Calu3 (cell line): ENCODE data around the gene WASF3. TPM values are rescaled to one million over a fixed set of nuclear protein-coding genes. Genes with fewer than 3 reads are reported as not detected.

Experiments used
- BruUV-seq: library from RNA; stranded (reverse); fragments of 400-500 nt; replicated peaks from 2 replicates; lab custom pipeline; 2021; lab: Mats Ljungman, UMichigan
- CTCF ChIA-PET: fragments of 300-600 bp; sonication (Branson Sonifier 250); formaldehyde crosslinking; loops from one replicate; lab custom pipeline; 2022; ENCODE audit warnings: antibody characterized with exemption; lab: Charles Lee
- DNase-seq: peaks from one replicate; pipeline ENCODE4 v3.0.0; 2022
- H3K27ac Mint-ChIP-seq: one replicate; pipeline ENCODE4 v1.8.0; 2022; ENCODE audit warnings: mixed read lengths; ENCODE audit not compliant: unreplicated experiment
- H3K27me3 Mint-ChIP-seq: one replicate; pipeline ENCODE4 v1.8.0; 2022; ENCODE audit warnings: mixed read lengths; ENCODE audit not compliant: unreplicated experiment
- H3K36me3 Mint-ChIP-seq: one replicate; pipeline ENCODE4 v1.8.0; 2022; ENCODE audit warnings: mild to moderate bottlenecking, moderate library complexity, mixed read lengths; ENCODE audit not compliant: insufficient read depth, unreplicated experiment
- H3K4me1 Mint-ChIP-seq: one replicate; pipeline ENCODE4 v1.8.0; 2022; ENCODE audit warnings: mild to moderate bottlenecking, low read depth, mixed read lengths; ENCODE audit not compliant: unreplicated experiment
- H3K4me3 Mint-ChIP-seq: one replicate; pipeline ENCODE4 v1.8.0; 2022; ENCODE audit warnings: mild to moderate bottlenecking, low read depth, moderate library complexity, mixed read lengths; ENCODE audit not compliant: unreplicated experiment
- H3K9me3 Mint-ChIP-seq: one replicate; pipeline ENCODE4 v1.8.0; 2022; ENCODE audit warnings: low read depth, mixed read lengths; ENCODE audit not compliant: unreplicated experiment
- intact Hi-C: fragments of 100-400 bp; cut with micrococcal nuclease; formaldehyde crosslinking; loops from one replicate; pipeline ENCODE4 v1.10.0; 2022; ENCODE audit not compliant: unreplicated experiment
- total RNA-seq: library from RNA; stranded (reverse); gene quantifications from 2 replicates; pipeline ENCODE4 v1.2.3, GENCODE V29; 2022
- TF ChIP-seq, protein P1 (sequence below): fragments of 200-600 bp; IDR thresholded peaks from one replicate; pipeline ENCODE4 v1.8.0; 2022; ENCODE audit warnings: antibody characterized with exemption; ENCODE audit not compliant: unreplicated experiment

Gene WASF3
- total RNA-seq, 1 experiment from 2014 or later, result 8.7 TPM

DNA sequence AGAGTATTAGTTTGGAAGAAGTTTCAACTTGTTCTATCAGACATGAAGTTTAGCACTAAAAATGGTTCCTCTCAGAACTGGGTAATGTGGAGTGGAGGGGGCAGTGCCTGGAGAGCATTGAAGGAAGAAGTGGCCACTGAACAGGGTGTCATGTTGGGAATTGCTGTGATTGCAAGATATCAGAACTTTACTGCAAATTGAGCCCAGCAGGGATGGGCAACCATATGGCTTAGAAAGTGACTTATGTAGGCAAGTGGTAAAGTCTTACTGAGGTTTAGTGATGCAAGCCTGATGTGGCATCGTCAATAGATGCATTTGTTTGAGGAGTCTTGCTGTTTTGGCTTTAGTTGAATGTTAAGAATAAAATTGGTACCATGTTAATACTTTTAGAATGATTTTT, 31.7 kb downstream of the WASF3 start:
- TF ChIP-seq, protein P1, sequence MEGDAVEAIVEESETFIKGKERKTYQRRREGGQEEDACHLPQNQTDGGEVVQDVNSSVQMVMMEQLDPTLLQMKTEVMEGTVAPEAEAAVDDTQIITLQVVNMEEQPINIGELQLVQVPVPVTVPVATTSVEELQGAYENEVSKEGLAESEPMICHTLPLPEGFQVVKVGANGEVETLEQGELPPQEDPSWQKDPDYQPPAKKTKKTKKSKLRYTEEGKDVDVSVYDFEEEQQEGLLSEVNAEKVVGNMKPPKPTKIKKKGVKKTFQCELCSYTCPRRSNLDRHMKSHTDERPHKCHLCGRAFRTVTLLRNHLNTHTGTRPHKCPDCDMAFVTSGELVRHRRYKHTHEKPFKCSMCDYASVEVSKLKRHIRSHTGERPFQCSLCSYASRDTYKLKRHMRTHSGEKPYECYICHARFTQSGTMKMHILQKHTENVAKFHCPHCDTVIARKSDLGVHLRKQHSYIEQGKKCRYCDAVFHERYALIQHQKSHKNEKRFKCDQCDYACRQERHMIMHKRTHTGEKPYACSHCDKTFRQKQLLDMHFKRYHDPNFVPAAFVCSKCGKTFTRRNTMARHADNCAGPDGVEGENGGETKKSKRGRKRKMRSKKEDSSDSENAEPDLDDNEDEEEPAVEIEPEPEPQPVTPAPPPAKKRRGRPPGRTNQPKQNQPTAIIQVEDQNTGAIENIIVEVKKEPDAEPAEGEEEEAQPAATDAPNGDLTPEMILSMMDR, result no peak
- intact Hi-C loops, result no loop called here
- peaks cover 11% of the 10 kb centered on the region for H3K4me1 Mint-ChIP-seq
- no peak overlapping the region for H3K4me3 Mint-ChIP-seq
- H3K27ac Mint-ChIP-seq, result no peak overlapping the region
- H3K9me3 Mint-ChIP-seq, result no peaks in the 10 kb centered on the region
- no peaks in the 10 kb centered on the region for H3K27me3 Mint-ChIP-seq
- no peaks in the 10 kb centered on the region for H3K36me3 Mint-ChIP-seq
- CTCF ChIA-PET, result no interaction called here
- DNase-seq, result no peak
- BruUV-seq, result no TSS peak

DNA sequence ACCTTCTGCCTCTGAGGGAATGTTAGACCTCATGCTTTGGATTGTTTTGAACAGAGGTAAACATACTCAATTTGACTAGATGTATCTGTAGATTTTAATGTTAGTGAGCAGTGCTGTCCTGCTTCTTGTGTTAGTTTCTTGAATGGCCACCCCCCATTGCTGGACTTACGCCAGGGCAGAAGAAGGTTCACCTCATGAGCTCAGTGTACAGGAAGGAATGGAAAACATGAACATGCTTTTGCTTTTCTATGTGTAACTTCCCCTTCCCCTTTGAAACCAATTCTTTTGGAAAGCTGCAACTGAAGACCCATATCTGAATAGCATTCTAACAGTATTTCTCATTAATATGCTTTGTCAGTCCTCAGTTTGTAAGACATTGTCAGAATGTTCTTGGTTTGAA, 32.3 kb downstream of the WASF3 start:
- no peak for DNase-seq
- Mint-ChIP-seq H3K27me3 (no peaks in the 10 kb centered on the region), H3K9me3 (no peaks in the 10 kb centered on the region), H3K27ac (no peak overlapping the region), H3K36me3 (no peaks in the 10 kb centered on the region), H3K4me1 (peaks cover 11% of the 10 kb centered on the region), H3K4me3 (no peak overlapping the region)
- TF ChIP-seq, protein P1, result no peak
- CTCF ChIA-PET, result no interaction called here
- BruUV-seq, result no TSS peak
- intact Hi-C loops, result no loop called here

DNA sequence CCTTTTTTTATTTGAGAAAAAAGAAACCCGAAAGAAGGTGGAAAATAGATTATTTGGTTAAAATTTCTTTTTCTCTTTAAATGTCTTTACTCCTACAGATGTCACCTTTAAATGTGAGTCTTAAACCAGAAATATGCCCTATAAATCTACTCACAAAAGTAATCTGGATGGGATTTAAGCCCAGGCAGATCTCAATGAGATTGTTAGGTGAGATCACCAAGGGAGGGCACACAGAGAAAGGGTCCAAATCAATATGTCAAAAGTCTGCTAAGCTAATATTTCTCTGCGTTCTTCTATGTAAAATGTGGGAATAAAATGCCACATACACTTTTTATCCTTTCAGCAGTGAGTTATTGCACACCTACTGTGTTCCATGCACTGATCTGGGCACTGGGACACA, 32.9 kb downstream of the WASF3 start:
- no peak for DNase-seq
- intact Hi-C loops, result no loop called here
- Mint-ChIP-seq H3K27me3 (no peaks in the 10 kb centered on the region), H3K4me3 (no peak overlapping the region), H3K27ac (no peak overlapping the region), H3K9me3 (no peaks in the 10 kb centered on the region), H3K4me1 (peaks cover 11% of the 10 kb centered on the region), H3K36me3 (no peaks in the 10 kb centered on the region)
- TF ChIP-seq, protein P1, result no peak
- CTCF ChIA-PET, result no interaction called here
- no TSS peak for BruUV-seq

DNA sequence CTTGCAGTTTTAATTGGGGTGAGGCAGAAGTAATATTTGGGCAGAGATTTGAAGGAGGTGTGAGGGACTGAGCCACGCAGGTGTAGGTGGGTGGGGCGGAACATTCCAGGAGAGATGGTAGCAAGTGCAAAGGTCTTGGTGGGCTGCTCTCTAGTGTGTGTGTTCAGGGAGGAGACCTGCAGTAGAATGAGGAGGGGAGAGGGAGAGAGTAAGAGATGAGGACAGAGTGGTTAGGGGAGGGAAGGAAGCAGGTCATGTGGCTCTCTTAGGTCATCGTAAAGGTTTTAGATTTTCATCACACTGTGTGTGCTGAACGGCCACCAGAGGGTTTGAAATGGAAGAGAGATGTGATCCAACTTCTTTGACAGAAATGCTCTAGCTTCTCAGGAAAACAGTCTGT, 33.5 kb downstream of the WASF3 start:
- TF ChIP-seq, protein P1, result no peak
- CTCF ChIA-PET, result no interaction called here
- Mint-ChIP-seq H3K9me3 (no peaks in the 10 kb centered on the region), H3K4me1 (peaks cover 11% of the 10 kb centered on the region), H3K27ac (no peak overlapping the region), H3K36me3 (no peaks in the 10 kb centered on the region), H3K4me3 (no peak overlapping the region), H3K27me3 (no peaks in the 10 kb centered on the region)
- intact Hi-C loops, result no loop called here
- BruUV-seq, result no TSS peak
- DNase-seq, result no peak
